BLaER1 (cell line): ENCODE results near the gene GBX1.

Experiments
- H3K27ac ChIP-seq: shearing (Covaris generic); formaldehyde crosslinking; 2 replicates; pipeline ENCODE4 v1.8.1; 2022
- H3K27me3 ChIP-seq: shearing (Covaris generic); formaldehyde crosslinking; 2 replicates; pipeline ENCODE4 v1.8.1; 2022
- H3K36me3 ChIP-seq: shearing (Covaris generic); formaldehyde crosslinking; 2 replicates; pipeline ENCODE4 v1.8.1; 2022
- H3K4me1 ChIP-seq: shearing (Covaris generic); formaldehyde crosslinking; 2 replicates; pipeline ENCODE4 v1.8.1; 2022
- H3K4me2 ChIP-seq: shearing (Covaris generic); formaldehyde crosslinking; 2 replicates; pipeline ENCODE4 v1.8.1; 2022
- H3K4me3 ChIP-seq: shearing (Covaris generic); formaldehyde crosslinking; 2 replicates; pipeline ENCODE4 v1.8.1; 2022
- H3K9ac ChIP-seq: shearing (Covaris generic); formaldehyde crosslinking; 2 replicates; pipeline ENCODE4 v1.8.1; 2022
- H3K9me3 ChIP-seq: shearing (Covaris generic); formaldehyde crosslinking; 2 replicates; pipeline ENCODE4 v1.8.1; 2022
- H4K20me1 ChIP-seq: shearing (Covaris generic); formaldehyde crosslinking; 2 replicates; pipeline ENCODE4 v1.8.1; 2022
- Cebpa-rat ChIP-seq: shearing (Covaris generic); IDR thresholded peaks from 2 replicates; pipeline ENCODE4 v1.8.1; 2022

GBX1 gene

DNA sequence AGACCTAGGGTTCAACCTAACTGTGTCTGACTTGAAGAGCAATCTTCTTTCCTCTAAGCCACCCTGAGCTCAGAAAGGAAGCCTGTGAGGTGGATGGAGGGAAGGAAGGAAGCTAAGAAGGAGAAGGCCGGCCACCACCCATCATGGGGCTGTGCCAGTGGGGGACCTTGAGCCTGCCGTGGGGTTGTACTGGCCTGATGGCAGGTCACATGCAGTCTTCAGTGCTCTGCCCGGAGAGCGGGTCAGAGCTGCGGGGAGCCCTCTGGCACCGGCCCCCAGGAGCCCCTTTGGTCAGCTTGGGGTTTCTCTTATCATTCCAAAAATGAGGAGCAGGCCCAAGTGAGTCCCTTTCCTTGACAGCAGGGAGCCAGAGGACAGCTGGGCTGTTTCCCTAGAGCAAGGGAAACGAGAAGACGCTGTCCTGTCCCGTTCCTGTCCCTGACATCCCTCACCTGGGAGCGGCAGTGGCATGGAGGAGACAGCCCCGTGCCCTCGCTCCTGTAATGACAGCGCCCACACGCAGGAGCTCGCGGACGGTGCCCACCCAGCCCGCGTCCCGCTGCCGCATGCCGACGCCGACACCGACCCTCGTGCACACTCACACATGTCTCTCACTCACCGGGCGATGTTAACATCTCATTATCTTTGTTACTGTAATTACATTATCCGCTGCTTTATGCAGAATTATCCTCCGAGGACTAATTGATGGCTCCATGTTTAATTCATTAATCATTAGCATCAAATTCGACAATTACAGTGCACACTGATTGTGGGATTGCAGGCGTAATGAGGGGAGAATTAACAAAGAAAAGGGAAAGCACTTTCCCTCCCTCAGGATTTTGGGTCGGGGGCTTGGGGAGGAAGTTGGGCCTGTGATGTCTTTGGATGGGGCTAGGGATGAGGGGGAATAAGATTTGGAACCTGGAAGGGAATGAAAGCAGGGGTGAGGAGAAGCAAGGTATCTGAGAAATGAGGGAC lies 31.3 kb downstream of the GBX1 start:
- Histone ChIP-seq H3K9me3 (no peaks in the 10 kb centered on the region), H3K27me3 (no peaks in the 10 kb centered on the region), H3K36me3 (peaks cover 89% of the 10 kb centered on the region), H3K9ac (no peak overlapping the region), H3K4me1 (peaks cover 7% of the 10 kb centered on the region), H3K27ac (no peak overlapping the region), H3K4me2 (no peak overlapping the region), H4K20me1 (peaks cover 46% of the 10 kb centered on the region), H3K4me3 (no peak overlapping the region)
- TF ChIP-seq Cebpa-rat, result no peak

DNA sequence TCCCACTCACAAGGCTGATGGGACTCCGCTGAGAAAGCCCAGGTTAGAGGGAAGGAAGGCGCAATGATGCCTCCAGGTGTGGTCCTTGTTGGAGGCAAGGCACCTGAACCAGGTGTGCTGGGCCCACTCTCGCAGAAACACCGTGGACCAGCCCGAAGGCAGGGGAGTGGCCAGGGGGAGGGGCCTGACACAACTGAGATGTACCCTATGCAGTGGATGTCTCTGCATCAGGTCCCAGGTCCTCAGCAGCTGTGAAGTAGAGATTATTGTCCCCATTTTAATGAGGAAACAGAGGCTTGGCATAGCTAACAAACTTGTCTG lies 32.0 kb downstream of the GBX1 start:
- H3K4me2 ChIP-seq, result no peak overlapping the region
- H3K9ac ChIP-seq, result no peak overlapping the region
- no peak for TF ChIP-seq Cebpa-rat
- no peaks in the 10 kb centered on the region for H3K9me3 ChIP-seq
- H3K4me1 ChIP-seq, result peaks cover 9% of the 10 kb centered on the region
- H3K4me3 ChIP-seq, result no peak overlapping the region
- H3K36me3 ChIP-seq, result peaks cover 89% of the 10 kb centered on the region
- H4K20me1 ChIP-seq, result peaks cover 53% of the 10 kb centered on the region
- no peaks in the 10 kb centered on the region for H3K27me3 ChIP-seq
- H3K27ac ChIP-seq, result no peak overlapping the region

DNA sequence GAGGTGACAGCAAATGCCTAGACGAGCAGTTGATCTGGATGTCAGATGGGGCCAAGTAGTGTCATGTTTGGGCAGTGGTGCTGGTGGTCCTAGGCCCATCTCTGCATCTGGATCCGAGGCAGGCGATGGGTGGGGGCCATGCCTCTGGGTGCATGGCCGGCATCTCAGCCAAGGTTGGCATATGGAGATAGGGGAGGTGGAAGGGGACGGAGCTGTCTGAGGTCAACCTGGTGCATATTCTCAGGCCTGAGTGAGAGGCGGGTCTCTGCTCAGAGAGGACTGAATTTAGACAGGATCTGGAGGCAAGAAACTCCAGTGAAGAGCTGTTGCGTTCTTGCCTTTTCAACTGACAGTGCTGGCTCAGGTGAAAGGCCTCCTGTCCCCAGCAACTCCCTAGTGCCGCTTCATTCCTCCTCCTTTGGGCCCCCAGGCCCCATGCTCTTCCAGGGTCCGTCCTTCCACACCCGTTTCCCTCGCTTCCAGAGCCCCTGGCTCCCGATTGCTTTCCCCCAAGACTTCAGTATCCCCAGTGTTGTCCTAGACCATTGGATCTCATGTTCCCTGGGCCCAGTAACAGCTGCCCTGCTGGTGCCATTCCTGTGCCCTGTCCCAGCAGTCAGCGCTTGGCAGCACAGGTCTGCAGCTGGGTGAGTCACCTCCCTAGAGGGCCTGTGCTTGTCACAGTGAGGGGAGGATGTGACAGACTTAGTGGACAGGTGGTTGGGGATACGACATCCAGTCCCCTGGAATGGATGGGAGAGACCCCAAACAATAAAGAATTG lies 32.6 kb downstream of the GBX1 start:
- Histone ChIP-seq H3K9me3 (no peaks in the 10 kb centered on the region), H3K4me2 (no peak overlapping the region), H3K27ac (no peak overlapping the region), H3K27me3 (no peaks in the 10 kb centered on the region), H3K4me1 (peaks cover 15% of the 10 kb centered on the region), H4K20me1 (peaks cover 54% of the 10 kb centered on the region), H3K36me3 (peaks cover 90% of the 10 kb centered on the region), H3K9ac (no peak overlapping the region), H3K4me3 (no peak overlapping the region)
- no peak for TF ChIP-seq Cebpa-rat

DNA sequence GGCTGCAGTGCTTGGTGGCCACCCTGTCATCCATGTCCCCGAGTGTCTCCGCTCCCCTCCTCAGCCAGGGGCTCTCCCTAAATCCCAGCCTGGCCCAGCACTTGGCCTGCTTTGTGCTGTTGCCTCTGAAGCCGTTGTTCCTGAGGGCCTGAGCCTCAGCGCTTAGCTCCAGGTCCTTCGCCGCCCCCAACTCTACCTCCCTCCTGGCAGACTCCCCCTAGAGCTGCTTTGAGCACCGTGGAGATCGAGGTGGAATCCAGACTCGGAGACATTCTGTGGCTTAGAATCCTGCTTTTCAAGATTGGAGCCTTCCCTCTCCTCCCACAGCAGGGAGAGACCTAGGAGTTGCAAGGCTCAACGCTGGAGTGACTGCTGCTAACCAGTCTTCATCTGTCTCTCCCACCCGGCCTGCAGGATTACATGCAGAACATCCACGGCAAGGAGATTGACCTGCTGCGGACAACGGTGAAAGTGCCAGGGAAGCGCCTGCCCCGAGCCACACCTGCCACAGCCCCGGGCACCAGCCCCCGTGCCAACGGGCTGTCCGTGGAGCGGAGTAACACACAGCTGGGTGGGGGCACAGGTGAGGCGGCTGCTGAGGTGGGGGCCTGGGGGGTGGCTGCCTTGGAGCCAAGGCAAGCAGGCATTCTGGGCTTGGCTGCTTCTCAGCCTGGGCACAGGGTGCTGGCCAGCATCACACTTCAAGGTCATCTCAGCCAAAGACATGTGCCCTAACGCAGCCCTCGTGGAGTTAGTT lies 33.3 kb downstream of the GBX1 start:
- Histone ChIP-seq H3K9ac (no peak overlapping the region), H3K4me1 (peaks cover 18% of the 10 kb centered on the region), H3K9me3 (no peaks in the 10 kb centered on the region), H3K4me3 (no peak overlapping the region), H3K27ac (no peak overlapping the region), H4K20me1 (peaks cover 50% of the 10 kb centered on the region), H3K4me2 (no peak overlapping the region), H3K27me3 (no peaks in the 10 kb centered on the region), H3K36me3 (peaks cover 91% of the 10 kb centered on the region)
- no peak for TF ChIP-seq Cebpa-rat

DNA sequence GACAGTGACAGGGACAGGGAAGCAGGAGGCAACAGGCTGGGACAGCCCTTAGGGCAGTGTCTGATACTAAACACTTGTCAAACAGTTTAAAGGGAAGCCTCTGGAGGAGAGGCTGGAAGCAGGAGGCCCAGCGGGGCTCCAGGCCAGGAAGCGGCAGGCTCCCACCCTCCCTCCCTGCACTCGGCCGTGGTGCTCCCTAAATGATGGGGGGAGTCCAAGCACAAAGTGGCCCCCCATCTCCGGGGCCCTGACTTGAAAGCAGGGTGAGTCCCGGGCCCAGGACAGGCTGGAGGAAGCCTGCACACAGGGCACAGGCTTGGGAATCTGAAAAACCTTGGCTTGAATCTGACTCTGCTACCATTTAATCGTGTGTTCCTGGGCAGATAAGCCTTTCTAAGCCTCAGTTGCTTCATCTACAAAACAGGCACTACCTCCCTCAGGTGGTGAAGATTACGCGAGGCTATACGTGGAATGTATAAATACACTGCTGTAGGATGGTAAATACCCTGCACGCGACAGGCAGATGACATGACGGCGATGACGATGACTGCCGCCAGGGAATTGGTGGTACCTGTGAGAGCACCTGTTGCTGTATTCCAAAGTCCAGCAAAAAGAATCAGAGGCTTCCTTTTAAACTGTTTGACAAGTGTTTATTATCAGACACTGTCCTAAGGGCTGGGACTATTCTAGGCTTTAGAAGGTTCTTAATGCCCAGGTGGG lies 34.1 kb downstream of the GBX1 start:
- Histone ChIP-seq H3K36me3 (peaks cover 96% of the 10 kb centered on the region), H3K27me3 (no peaks in the 10 kb centered on the region), H3K4me1 (peaks cover 18% of the 10 kb centered on the region), H4K20me1 (peaks cover 47% of the 10 kb centered on the region), H3K27ac (no peak overlapping the region), H3K9ac (no peak overlapping the region), H3K9me3 (no peaks in the 10 kb centered on the region), H3K4me3 (no peak overlapping the region), H3K4me2 (no peak overlapping the region)
- no peak for TF ChIP-seq Cebpa-rat

DNA sequence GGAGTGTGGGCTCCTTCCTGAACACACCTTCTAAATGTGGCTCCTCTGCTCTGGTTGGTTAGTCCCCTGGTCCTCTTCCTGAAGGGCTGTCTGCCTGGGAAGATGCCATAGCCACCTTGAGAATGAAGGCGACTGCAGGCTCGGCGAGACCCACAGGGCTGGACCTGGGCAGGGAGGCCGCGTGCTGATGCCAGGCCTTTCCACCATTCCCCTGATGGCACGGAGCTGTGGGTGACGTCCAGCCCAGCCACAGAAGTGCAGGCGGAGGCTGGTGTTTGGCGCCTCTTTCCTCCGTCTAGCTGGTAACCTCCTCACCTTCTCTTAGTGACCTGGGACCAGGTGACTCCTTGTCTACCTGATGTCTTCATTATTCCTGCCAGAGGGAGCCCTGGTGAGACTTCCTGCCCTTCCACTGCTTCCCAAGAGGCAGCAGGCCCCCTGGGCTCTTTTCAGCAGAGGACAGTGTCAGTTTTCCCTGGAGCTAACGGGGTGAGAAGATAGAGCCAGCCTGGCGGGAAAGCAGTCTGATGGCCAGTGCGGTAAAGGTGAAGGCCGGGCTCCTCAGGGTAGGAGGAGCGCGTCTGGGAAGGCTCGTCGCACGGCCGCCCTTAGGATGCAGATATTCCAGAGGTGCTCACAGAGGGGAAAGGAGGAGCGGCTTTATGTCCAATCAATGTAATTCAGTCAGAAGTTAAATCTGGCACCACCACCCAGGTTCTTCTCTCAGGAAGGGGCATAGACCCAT lies 34.9 kb downstream of the GBX1 start:
- TF ChIP-seq Cebpa-rat, result no peak
- Histone ChIP-seq H4K20me1 (peaks cover 53% of the 10 kb centered on the region), H3K27me3 (no peaks in the 10 kb centered on the region), H3K27ac (no peak overlapping the region), H3K9me3 (no peaks in the 10 kb centered on the region), H3K4me1 (peaks cover 18% of the 10 kb centered on the region), H3K36me3 (peaks cover 96% of the 10 kb centered on the region), H3K4me3 (no peak overlapping the region), H3K9ac (no peak overlapping the region), H3K4me2 (no peak overlapping the region)

DNA sequence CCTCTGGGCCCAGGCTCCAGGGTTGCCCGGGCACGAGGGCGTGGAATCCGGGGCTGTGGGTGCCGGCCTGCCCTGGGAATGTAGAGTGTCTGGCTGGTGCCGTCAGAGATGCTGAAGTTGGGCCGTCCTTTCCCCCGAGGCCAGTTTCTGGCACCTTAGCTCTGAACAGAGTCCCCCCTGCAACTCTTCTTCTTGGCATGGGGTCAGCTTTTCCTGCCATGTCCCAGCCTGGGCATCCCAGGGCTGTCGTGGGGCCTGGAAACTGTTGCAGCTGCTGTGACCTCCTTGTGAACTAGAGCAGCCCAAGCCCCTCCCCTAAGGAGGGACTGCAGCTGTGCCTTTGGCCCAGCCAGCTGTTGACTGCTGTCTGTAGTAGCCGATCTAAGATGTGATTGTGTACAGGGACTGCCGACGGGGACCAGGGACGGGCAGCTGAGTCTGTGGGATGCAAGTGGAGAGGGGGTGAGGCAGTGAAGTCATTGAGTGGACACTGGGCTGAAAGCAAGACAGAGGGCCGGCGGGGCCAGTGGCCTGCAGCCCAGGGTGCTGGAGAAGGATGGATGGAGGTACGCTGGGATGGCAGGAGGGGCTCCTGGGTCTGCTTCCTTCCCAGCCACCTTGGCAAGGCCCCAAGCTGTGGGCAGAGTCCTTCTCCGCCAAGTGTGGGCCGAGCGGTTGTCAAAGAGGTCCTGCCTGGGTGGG lies 35.8 kb downstream of the GBX1 start:
- Histone ChIP-seq H3K9me3 (no peaks in the 10 kb centered on the region), H3K27me3 (no peaks in the 10 kb centered on the region), H3K36me3 (peaks cover 95% of the 10 kb centered on the region), H3K9ac (no peak overlapping the region), H4K20me1 (peaks cover 53% of the 10 kb centered on the region), H3K27ac (no peak overlapping the region), H3K4me2 (no peak overlapping the region), H3K4me1 (peaks cover 18% of the 10 kb centered on the region), H3K4me3 (no peak overlapping the region)
- TF ChIP-seq Cebpa-rat, result no peak

DNA sequence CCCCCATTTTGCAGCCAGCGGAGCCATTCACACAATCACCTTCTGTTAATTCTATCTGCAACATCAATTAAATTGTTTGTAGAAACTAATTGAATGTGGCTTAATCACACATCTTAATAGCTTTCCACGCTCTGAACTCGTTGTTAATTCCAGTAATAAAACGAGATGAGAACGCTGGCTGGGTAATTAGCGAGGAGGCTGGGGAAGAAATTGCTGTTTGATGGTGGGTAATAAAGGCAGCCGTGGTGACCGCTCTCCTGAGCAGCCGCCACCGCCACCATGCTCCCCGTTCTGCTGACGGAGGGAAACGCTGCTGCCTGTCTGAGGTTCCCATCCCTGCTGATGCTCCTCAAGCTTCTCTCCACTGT lies 36.3 kb downstream of the GBX1 start:
- peaks cover 92% of the 10 kb centered on the region for H3K36me3 ChIP-seq
- no peak overlapping the region for H3K4me3 ChIP-seq
- no peak overlapping the region for H3K4me2 ChIP-seq
- peaks cover 56% of the 10 kb centered on the region for H4K20me1 ChIP-seq
- TF ChIP-seq Cebpa-rat, result no peak
- no peak overlapping the region for H3K9ac ChIP-seq
- no peaks in the 10 kb centered on the region for H3K27me3 ChIP-seq
- no peak overlapping the region for H3K27ac ChIP-seq
- H3K4me1 ChIP-seq, result peaks cover 18% of the 10 kb centered on the region
- no peaks in the 10 kb centered on the region for H3K9me3 ChIP-seq
